A673 (cell line): ENCODE measurements around the gene NFKBIE.

Experiments used
- CTCF ChIP-seq: fragments of 300-800, 200-600 bp; sonication (generic); conservative IDR thresholded peaks from 2 replicates; pipeline ENCODE4 v1.5.1; 2017; ENCODE audit warnings: low read depth, mild to moderate bottlenecking, antibody characterized with exemption, low read length, moderate library complexity, mixed read lengths
- EZH2 ChIP-seq: fragments of 200-600 bp; sonication (generic); IDR thresholded peaks from 2 replicates; pipeline ENCODE4 v1.6.1; 2017; ENCODE audit warnings: borderline replicate concordance, low read depth, mild to moderate bottlenecking, mixed read lengths, antibody characterized with exemption, low read length; ENCODE audit not compliant: poor library complexity, severe bottlenecking

GRCh38 chr6:44263354-44264100 lies 1.8 kb downstream of the NFKBIE start:
- TF ChIP-seq CTCF (no peak), EZH2 (no peak)
